GM21723 (cell line): ENCODE results near the gene ARHGEF26.

ENCODE experiments used
- ATAC-seq: cut with Tn5 transposase; IDR thresholded peaks from one replicate; pipeline ENCODE4 v1.9.1; 2021; ENCODE audit warnings: mild to moderate bottlenecking, moderate library complexity; ENCODE audit not compliant: unreplicated experiment

Gene ARHGEF26

GRCh38 chr3:154193000-154193615 lies 71.9 kb downstream of the ARHGEF26 start:
- ATAC-seq, result no peak

GRCh38 chr3:154194877-154195276 lies 73.7 kb downstream of the ARHGEF26 start:
- ATAC-seq, result no peak

GRCh38 chr3:154195620-154196356 lies 74.6 kb downstream of the ARHGEF26 start:
- ATAC-seq, result no peak

- no peak for ATAC-seq
Measured at GRCh38 chr3:154197751-154198150, 76.6 kb downstream of the ARHGEF26 start.

DNA sequence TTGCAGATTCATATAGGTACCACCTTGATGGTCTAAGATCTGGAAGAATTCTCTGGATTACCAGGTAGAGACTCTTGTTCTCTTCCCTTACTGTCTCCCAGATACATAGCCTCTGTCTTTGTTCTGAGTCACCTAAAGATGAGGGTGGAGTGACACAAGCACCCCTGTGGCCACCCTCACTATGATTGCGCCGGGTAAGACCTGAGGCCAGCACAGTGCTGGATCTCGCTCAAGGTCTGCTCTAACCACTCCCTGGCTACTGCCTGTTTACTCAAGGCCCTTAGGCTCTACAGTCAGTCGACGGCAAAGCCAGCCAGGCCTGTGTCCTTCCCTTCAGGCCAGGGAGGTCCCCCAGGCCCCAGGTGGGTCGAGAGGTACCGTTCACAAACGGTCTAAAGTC lies 88.3 kb downstream of the ARHGEF26 start:
- ATAC-seq, result no peak

GRCh38 chr3:154210986-154211385 lies 89.8 kb downstream of the ARHGEF26 start:
- ATAC-seq, result no peak

- no peak for ATAC-seq
Measured at GRCh38 chr3:154214306-154214705, 93.1 kb downstream of the ARHGEF26 start.

GRCh38 chr3:154217671-154218070 lies 96.5 kb downstream of the ARHGEF26 start:
- ATAC-seq, result no peak

DNA sequence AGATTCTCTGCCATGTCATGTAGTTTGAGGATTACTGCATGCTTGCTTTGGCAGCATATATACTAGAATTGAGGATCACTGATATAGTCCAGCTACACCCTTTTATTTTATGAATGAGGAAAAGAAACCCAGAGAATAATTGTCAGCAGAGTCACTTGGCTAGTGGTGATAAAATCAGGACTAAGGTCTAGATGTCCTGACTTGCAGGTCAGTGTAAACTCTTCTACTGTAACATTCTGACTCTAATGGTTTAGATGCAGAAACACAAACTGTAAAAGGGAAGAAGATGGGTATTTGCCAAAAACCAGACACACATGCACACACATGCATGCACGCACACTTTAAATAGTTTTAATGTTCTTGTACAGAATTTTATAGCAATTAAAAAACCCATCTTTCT lies 97.5 kb downstream of the ARHGEF26 start:
- ATAC-seq, result no peak

- no peak for ATAC-seq
Measured at GRCh38 chr3:154220462-154220861, 99.3 kb downstream of the ARHGEF26 start.

DNA sequence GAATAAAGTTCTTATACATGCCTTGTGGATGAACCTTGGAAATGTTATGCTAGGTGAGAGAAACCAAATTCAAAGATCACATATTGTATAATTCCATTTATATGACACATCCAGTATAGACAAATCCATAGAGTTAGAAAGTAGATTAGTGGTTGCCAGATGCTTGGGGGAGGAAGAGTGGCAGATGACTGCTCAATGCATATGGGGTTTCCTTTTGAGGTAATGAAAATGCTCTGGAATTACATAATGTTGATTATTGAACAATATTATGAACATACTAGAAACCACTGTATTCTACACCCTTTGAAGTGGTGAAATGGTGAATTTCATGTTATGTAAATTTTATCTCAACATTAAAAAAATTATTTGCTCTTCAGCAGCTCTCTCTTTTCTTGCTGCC lies 102.3 kb downstream of the ARHGEF26 start:
- ATAC-seq, result no peak

GRCh38 chr3:154224366-154224765 lies 103.2 kb downstream of the ARHGEF26 start:
- no peak for ATAC-seq

GRCh38 chr3:154224866-154225265 lies 103.7 kb downstream of the ARHGEF26 start:
- ATAC-seq, result no peak

DNA sequence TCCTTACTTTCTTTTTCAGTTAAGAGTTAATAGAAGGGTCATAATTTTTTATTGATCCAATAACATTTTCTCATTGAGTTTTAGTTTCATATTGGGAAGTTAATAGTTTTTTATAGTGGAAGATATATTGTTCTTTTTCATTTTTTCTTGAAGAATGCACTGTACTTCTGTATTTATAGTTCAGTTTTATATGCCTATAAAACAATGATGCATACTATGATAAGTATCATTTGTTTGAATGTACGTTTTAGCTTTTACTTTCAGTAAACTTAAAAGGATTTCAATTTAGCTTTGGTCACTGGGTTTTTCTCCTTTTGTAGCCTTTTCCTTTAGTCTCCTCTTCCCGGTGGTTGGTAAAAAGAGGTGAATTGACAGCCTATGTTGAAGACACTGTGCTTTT lies 104.3 kb downstream of the ARHGEF26 start:
- ATAC-seq, result no peak

- ATAC-seq, result no peak
Measured at GRCh38 chr3:154227531-154227930, 106.3 kb downstream of the ARHGEF26 start.

- ATAC-seq, result no peak
Measured at GRCh38 chr3:154228561-154229216, 107.5 kb downstream of the ARHGEF26 start.

DNA sequence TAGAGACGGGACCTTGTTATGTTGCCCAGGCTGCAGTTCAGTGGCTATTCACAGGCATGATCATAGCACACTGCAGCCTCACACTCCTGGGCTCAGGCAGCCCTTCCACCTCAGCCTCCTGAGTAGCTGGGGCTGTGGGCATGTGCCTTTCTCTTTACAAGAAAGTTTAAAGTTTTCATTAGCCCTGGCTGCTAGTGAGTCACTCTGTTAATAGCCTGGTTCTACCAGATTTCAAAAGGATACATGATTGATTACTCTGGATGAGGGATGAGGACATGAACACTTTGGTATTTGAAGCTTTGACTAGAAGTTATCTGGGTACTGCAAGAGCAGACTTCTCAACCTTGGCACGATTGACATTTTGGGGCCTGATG lies 108.0 kb downstream of the ARHGEF26 start:
- ATAC-seq, result no peak

DNA sequence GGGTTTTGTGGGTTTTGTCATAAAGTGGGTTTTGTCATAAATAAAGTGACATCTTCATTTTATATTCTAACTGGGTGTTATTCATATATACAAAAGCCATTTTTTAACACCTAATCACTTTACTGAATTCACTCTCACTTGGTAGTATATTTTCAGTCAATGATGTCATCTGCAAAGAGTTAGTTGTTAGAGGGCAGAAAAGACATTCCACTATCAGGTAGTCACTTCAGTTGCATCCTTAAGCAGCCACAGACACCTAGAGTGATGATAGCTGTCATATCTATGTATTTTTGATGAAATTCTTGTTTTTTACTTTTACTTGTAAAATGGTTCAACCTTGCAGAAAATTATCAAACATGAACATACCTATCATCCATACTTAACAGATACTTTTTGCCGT lies 114.1 kb downstream of the ARHGEF26 start:
- no peak for ATAC-seq

DNA sequence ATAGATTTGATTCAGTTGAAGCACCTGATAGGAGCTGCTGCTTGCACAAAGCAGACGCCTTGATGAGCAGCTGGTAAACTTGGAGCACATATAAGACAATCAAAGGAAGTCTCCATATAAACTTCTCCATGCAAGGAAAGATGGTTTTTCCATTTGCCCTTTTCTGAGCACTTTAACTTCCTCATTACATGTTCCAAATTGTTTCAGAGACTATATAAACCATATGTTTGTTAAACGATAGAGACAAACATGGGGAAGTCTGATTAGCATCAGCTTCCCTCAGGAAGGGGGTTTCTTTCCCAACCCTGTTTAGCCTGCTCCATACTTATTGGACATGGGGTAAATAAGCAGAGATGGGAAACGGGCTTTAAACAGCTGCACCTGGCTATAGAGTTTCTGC lies 115.1 kb downstream of the ARHGEF26 start:
- no peak for ATAC-seq

- ATAC-seq, result no peak
Measured at GRCh38 chr3:154240235-154240634, 119.0 kb downstream of the ARHGEF26 start.

GRCh38 chr3:154241496-154241895 lies 120.3 kb downstream of the ARHGEF26 start:
- ATAC-seq, result no peak

DNA sequence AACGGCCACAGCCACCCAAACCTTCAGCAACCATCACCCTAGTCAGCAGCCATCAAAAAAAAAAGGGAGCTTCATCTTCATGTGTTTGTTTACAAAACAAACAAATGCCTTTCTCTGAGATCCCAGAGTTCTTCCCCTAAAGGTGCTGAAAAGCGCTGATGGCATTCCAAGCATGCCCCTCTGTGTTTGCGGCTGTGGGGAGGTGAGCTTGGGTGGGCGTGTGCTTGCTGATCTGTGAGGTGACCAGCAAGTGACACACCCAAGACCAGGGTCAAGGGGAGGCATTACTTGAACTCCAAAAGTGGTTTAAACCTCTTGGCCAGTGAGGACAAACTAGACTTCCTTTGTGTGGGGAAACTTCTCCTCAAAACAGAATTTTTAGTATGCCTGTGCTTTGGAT lies 121.6 kb downstream of the ARHGEF26 start:
- ATAC-seq, result no peak
